HG03354 (cell line): ENCODE results near the gene IBTK.
A peak's percentile ranks its signal among the peaks of the same experiment; 100 is the strongest.
"Not testable (repeated sequence)": the region's sequence is repeated elsewhere in the genome, so short reads cannot be mapped to it uniquely, and the experiment has no call there.

Experiments used
- ATAC-seq: cut with Tn5 transposase; IDR thresholded peaks from one replicate; pipeline ENCODE4 v1.9.1; 2021; ENCODE audit warnings: mild to moderate bottlenecking; ENCODE audit not compliant: unreplicated experiment, poor library complexity, severe bottlenecking

IBTK gene

DNA sequence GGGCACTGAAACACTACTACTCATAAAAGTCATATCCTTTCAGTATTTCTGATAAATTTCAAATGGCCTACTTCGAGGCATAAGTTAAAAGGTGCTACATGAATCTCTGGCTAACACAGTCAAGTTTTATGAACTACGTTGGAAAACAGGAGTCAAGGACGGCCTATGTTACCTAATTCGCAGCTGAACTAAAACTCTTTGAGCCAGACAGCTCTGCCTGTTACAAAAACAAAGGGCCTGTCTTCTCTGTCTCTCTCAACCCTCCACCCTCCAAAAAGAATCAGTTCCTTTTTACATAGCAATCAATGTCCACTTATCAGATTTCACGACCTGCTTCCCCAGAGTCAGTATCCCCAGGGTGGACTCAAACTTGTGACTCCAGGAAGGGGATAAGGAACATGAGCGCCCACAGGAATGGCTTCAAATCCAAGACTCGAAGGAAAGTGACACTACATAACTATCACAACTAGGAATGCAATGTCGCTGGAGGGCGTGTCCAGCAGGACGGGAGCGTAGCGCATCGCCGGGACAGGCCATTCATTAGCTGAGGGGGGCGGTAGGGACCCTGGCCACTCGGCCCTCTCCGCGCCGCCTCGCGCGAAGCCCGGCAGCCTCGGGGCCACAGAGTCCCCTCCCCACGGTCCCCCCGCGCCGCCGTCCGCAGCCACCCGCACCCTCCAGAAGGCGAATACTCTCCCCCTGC lies 591 bp downstream of the IBTK start:
- peak; percentile 41 for ATAC-seq

DNA sequence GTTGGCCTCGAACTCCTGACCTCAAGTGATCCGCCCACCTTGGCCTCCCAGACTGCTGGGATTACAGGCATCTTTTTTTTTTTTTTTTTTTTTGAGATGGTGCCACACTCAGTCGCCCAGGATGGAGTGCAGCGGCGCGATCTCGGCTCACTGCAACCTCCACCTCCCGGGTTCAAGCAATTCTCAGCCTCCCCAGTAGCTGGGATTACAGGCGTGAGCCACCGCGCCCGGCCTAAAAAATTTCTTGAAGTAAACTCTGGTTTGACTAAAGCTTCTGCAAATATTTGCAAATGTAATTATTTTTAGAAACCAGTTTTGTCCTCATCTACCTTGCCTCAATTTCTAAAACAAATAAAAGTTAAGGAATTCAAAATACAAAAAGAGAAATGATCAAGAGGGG lies 1.2 kb downstream of the IBTK start:
- no peak for ATAC-seq

DNA sequence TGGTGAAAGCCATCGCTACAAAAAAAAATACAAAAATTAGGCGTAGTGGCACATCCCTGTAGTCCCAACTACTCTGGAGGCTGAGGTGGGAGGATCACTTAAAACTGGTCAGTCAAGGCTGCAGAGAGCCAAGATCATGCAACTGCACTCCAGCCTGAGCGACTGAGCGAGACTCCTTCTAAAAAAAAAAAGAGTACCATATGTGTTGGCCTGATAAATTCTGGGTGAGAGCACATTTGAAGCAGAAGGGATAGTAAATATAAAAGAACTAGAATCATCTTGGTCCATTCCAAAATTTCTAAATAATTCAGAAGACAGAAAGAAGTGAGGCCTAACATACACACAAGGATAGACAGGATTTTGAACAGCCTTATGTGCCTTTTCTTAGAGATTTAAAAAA lies 2.2 kb downstream of the IBTK start:
- ATAC-seq, result no peak

GRCh38 chr6:82243884-82244283 lies 3.7 kb downstream of the IBTK start:
- ATAC-seq, result no peak

DNA sequence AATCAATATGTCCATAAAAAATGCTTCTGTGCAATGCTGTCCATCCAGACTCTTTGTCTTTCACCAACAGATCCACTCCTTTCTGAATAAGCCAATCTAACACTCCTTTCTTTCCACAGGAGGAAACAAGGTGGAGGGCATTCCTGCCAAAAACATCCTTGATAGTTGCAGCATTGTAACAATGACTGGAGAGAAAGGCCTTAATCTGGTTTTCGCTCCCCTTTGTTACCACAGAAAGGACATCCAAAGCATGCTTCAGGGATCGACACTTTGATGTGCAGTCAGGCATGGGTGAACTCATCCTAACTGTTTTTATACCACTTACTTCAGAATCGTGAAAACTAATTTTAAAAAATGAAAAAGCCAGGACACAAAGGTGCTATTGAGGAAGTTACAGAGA lies 7.4 kb downstream of the IBTK start:
- ATAC-seq, result no peak

DNA sequence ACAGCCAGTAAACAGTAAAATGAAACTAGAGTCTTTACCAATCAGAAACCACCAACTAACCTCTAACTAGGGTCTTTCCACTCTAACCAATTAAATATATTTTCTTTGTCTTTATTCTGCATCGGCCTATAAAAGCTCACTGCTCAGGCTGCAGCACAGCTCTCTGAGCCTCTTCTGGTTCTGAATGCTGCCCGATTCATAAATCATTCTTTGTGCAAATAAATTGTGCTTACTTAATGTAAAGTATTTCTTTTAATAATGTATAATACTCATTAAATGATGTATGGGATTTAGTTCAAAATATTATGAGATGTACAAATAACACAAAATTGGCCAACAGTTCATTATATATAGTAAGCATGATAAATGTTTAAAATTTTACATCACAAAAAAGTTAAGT lies 7.9 kb downstream of the IBTK start:
- no peak for ATAC-seq

DNA sequence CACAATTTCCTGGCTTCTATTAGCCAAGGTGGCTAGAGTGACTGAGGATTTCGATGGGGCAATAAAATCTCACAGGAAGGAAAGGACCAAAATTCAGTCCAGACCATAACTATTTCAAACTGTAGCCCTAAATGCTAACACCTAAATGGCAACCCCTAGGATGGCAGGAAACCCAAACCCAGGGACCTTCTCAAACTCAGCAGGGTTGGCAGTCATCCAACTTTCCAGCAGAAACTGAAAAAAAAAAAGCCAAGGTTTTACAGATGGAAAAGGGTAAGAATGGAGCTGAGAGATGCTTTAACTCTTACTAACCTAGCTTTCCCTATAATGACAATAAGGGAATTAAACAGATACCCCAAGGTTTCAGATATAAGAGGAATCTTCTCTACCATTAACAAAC lies 10.5 kb downstream of the IBTK start:
- no peak for ATAC-seq

DNA sequence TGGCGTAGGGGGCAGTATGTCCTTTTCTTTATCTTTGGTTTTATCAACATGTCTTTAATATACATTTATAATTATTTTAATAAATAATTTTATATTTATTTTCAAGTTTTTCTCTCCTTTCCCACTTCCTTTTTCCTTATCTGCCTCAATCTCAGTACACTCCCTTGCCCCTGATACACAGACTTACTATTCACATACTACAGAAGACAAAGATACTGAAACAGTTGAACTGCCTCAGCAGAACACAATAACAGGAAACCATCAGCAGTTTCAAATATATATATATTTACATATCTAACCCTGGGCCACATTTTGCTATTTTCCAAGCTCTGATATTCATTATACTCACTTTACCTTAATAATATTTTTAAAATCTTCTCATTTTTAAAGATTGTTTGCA lies 19.8 kb downstream of the IBTK start:
- peak; percentile 96 for ATAC-seq

- ATAC-seq, result no peak
These were observed 27.4 kb downstream of the IBTK start for GRCh38 chr6:82220167-82220566.

DNA sequence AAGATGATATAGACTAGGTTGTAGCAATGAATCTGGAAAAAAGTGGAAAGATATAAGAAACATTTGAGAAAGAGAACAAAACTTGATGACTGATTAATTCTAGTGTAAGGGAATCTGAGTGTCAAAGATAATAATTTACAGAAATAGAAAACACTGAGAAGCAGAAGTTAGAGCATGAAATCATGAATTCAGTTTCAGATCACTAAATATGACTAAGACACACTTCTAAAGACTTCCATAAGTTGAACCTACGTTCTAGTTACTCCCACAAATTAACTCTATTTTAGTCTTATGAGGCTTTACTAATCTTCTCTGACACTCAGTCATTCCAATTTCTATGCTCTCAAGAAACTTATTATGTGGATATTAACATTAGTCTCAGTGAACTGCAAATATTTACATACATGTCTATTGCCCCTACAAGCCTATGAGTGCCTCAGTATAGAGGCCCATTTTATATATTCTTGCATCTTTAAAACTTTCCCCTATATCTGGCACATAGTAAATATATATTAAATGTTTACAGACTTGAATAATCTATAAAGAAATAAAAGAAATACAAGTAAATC lies 30.4 kb downstream of the IBTK start:
- peak; percentile 99 for ATAC-seq

DNA sequence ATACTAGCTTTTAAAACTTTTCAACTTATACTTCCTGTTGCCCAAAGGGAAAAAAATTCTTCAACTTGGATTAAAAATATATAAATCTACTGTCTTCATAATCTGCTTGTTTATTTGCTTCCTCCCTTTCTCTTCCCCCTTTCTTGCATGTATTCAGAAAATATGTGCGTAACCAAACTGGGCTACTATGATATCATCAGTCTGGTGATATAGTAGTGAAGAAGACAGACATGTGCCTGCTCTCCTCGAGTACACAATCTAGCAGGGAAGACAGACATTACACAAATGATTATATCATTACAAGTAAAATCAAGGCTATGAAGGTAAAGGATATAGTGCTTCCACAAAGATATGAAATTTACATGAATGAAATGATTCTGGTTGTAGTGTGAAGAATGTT lies 31.0 kb downstream of the IBTK start:
- peak; percentile 36 for ATAC-seq

- ATAC-seq, result no peak
These were observed 36.2 kb downstream of the IBTK start for GRCh38 chr6:82211326-82211725.

GRCh38 chr6:82208913-82209312 lies 38.6 kb downstream of the IBTK start:
- no peak for ATAC-seq

GRCh38 chr6:82205930-82206392 lies 41.6 kb downstream of the IBTK start:
- ATAC-seq, result no peak

DNA sequence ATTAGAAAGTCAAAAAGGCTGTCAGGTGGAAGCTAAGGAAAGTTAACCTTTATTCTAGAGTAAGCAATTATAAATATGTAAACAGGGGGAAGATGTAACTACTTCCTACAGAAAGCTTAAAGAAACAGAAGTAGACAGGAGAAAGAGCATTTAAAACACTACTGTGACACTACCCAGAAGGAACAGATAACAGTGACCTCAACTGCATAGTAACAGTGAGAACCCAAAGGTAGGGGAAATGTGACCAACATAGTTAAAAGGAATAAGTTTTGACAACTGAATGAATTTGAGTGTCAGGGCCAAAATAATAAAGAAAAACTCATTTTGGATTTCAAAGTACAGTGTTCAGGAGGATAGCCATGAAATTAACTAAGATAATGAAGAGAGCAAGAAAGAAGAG lies 43.5 kb downstream of the IBTK start:
- no peak for ATAC-seq

GRCh38 chr6:82197784-82198183 lies 49.8 kb downstream of the IBTK start:
- ATAC-seq, result no peak

- not testable (repeated sequence) for ATAC-seq
These were observed 50.3 kb downstream of the IBTK start for GRCh38 chr6:82197245-82197644.

GRCh38 chr6:82196161-82196560 lies 51.4 kb downstream of the IBTK start:
- ATAC-seq, result no peak

GRCh38 chr6:82195619-82196018 lies 51.9 kb downstream of the IBTK start:
- ATAC-seq, result no peak

- no peak for ATAC-seq
These were observed 61.5 kb downstream of the IBTK start for GRCh38 chr6:82185948-82186535.

GRCh38 chr6:82183642-82184282 lies 63.8 kb downstream of the IBTK start:
- ATAC-seq, result no peak
